Measurements from ENCODE around the gene TRABD.
"Not testable (repeated sequence)": the region's sequence is repeated elsewhere in the genome, so short reads cannot be mapped to it uniquely, and the experiment has no call there.

TRABD gene

GRCh38 chr22:50185375-50186087, at the start of gene TRABD:
TRABD (plus strand) TSS chr22:50185913; CDS start chr22:50193061, 7,148 bp downstream.
- peak; percentile 31 for DNase-seq

GRCh38 chr22:50136581-50137015, 49.1 kb upstream of the TRABD start:
- no peak for DNase-seq

- DNase-seq: not testable (repeated sequence)
Measured at GRCh38 chr22:50137277-50137676, 48.4 kb upstream of the TRABD start.

- DNase-seq: no peak
Measured at GRCh38 chr22:50138041-50138440, 47.7 kb upstream of the TRABD start.

- no peak for DNase-seq
Measured at GRCh38 chr22:50138988-50139387, 46.7 kb upstream of the TRABD start.

- no peak for DNase-seq
Measured at GRCh38 chr22:50139843-50140415, 45.8 kb upstream of the TRABD start.

GRCh38 chr22:50140615-50141014, 45.1 kb upstream of the TRABD start:
- DNase-seq: no peak

GRCh38 chr22:50141462-50141861, 44.3 kb upstream of the TRABD start:
- DNase-seq: no peak

- DNase-seq: no peak
Measured at GRCh38 chr22:50141891-50142363, 43.8 kb upstream of the TRABD start.

- no peak for DNase-seq
Measured at GRCh38 chr22:50143096-50143495, 42.6 kb upstream of the TRABD start.

- DNase-seq: no peak
Measured at GRCh38 chr22:50144005-50144614, 41.6 kb upstream of the TRABD start.

GRCh38 chr22:50145721-50146438, 39.8 kb upstream of the TRABD start:
- no peak for DNase-seq

GRCh38 chr22:50146439-50147238, 39.1 kb upstream of the TRABD start:
- DNase-seq: peak; percentile 24

GRCh38 chr22:50147258-50148165, 38.2 kb upstream of the TRABD start:
- DNase-seq: not testable (repeated sequence)

GRCh38 chr22:50148166-50148500, 37.6 kb upstream of the TRABD start:
- DNase-seq: no peak

GRCh38 chr22:50148991-50149721, 36.6 kb upstream of the TRABD start:
- peak; percentile 46 for DNase-seq

- DNase-seq: no peak
Measured at GRCh38 chr22:50150161-50151129, 35.3 kb upstream of the TRABD start.

GRCh38 chr22:50151571-50152537, 33.9 kb upstream of the TRABD start:
- DNase-seq: no peak
